PFSK-1 (cell line): ENCODE data around the gene MAP9.

Source experiments
- FOXP2 ChIP-seq: optimal IDR thresholded peaks from 2 replicates; pipeline ENCODE3; 2011; ENCODE audit warnings: borderline replicate concordance, control low read depth, inconsistent platforms; ENCODE audit not compliant: insufficient read depth; ENCODE audit errors: extremely low read length, extremely low read depth
- POLR2AphosphoS5 ChIP-seq: IDR thresholded peaks from 2 replicates; pipeline ENCODE4 v1.6.1; 2012; ENCODE audit warnings: low read depth, mild to moderate bottlenecking, control low read depth, low read length, moderate library complexity
- TAF1 ChIP-seq: IDR thresholded peaks from 2 replicates; pipeline ENCODE4 v1.6.1; 2012; ENCODE audit warnings: low read length, control low read depth, borderline replicate concordance; ENCODE audit not compliant: insufficient read depth

DNA sequence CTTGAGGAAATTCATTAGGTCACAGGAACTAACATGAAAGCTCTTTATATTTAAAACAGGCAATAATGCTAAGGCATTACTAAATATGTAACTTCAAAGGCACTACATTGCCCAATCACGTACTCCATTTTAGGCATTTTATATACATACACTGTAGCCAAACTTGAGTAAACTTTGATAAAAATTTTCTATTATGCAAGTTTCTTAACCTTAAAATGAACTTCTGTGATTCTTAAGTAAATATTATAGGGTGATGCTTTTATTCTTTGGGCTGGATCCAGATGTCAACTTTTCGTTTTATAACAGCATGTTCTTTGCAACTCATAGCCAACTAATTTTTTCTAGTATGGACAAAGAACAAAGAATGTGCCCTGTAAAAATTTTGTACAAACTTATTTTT, 28.3 kb upstream of the MAP9 start:
- TF ChIP-seq TAF1: no peak
- TF ChIP-seq POLR2AphosphoS5: no peak
- no peak for TF ChIP-seq FOXP2
